GM12878 (cell line): ENCODE results near the gene ETS1.

Experiments used
- CTCF ChIP-seq, 3 experiments: IDR thresholded peaks in 2 of 3; conservative IDR thresholded peaks in 1 of 3; 2 replicates each; pipeline ENCODE4 v1.5.1; 2011; ENCODE audit warnings: low read depth in 3 of 3, low read length in 3 of 3, mild to moderate bottlenecking in 3 of 3, control low read depth in 2 of 3, moderate library complexity in 2 of 3, inconsistent platforms in 1 of 3, mixed read lengths in 1 of 3; ENCODE audit not compliant: control insufficient read depth in 2 of 3, insufficient read depth in 1 of 3; ENCODE audit errors: extremely low read depth in 1 of 3
- ETV6 ChIP-seq, 2 experiments: fragments of 450-650 bp in 1 of 2; IDR thresholded peaks in 1 of 2; conservative IDR thresholded peaks in 1 of 2; 2 replicates each; pipeline ENCODE4 v1.6.1; 2014; ENCODE audit warnings: antibody characterized with exemption in 1 of 2, borderline replicate concordance in 1 of 2, low read depth in 1 of 2, mild to moderate bottlenecking in 1 of 2, moderate library complexity in 1 of 2
- IRF5 ChIP-seq: fragments of 450-650 bp; IDR thresholded peaks from 2 replicates; pipeline ENCODE4 v1.6.1; 2017; ENCODE audit warnings: borderline replicate concordance
- JUND ChIP-seq: IDR thresholded peaks from 2 replicates; pipeline ENCODE4 v1.6.1; 2012; ENCODE audit warnings: low read depth, mild to moderate bottlenecking, low read length, improper control_type of control experiment, moderate library complexity
- MYC ChIP-seq: IDR thresholded peaks from 2 replicates; pipeline ENCODE4 v1.6.1; 2011; ENCODE audit warnings: mild to moderate bottlenecking, low read length, moderate library complexity, inconsistent platforms; ENCODE audit not compliant: insufficient read depth, insufficient replicate concordance, insufficient read length, severe bottlenecking
- POLR2A ChIP-seq: IDR thresholded peaks from 2 replicates; pipeline ENCODE4 v1.6.1; 2011; ENCODE audit warnings: low read depth, mild to moderate bottlenecking, low read length
- POLR2AphosphoS5 ChIP-seq: IDR thresholded peaks from 2 replicates; pipeline ENCODE4 v1.6.1; 2011; ENCODE audit warnings: mild to moderate bottlenecking, low read length, inconsistent platforms
- SIX5 ChIP-seq: IDR thresholded peaks from 2 replicates; pipeline ENCODE4 v1.6.1; 2011; ENCODE audit warnings: mild to moderate bottlenecking, low read depth, low read length, moderate library complexity; ENCODE audit not compliant: severe bottlenecking
- SUPT20H ChIP-seq: IDR thresholded peaks from 2 replicates; pipeline ENCODE4 v1.6.1; 2011; ENCODE audit warnings: low read depth, mild to moderate bottlenecking, low read length, moderate library complexity, borderline replicate concordance; ENCODE audit not compliant: control insufficient read depth
- TARDBP ChIP-seq: IDR thresholded peaks from 2 replicates; pipeline ENCODE4 v1.6.1; 2016; ENCODE audit warnings: borderline replicate concordance
- YY1 ChIP-seq: IDR thresholded peaks from 2 replicates; pipeline ENCODE4 v1.6.1; 2011; ENCODE audit warnings: low read depth, mild to moderate bottlenecking, low read length
- ZBTB11 ChIP-seq: fragments of 450-650 bp; formaldehyde crosslinking; IDR thresholded peaks from 2 replicates; pipeline ENCODE4 v1.5.0; 2022; ENCODE audit warnings: mild to moderate bottlenecking, missing genetic modification characterization

- no peak for TF ChIP-seq CTCF (IDR thresholded peaks at IDR 0.05 in 2 of 3, conservative IDR thresholded peaks at IDR 0.05 in 1 of 3; ENCODE audit: control insufficient read depth in 2 of 3, extremely low read depth in 1 of 3, insufficient read depth in 1 of 3, low read depth in 3 of 3, low read length in 3 of 3)
- TF ChIP-seq ETV6 (conservative IDR thresholded peaks at IDR 0.05 in 1 of 2, IDR thresholded peaks at IDR 0.05 in 1 of 2; ENCODE audit: borderline replicate concordance in 1 of 2, low read depth in 1 of 2): no peak
- TF ChIP-seq IRF5: no peak
- no peak for TF ChIP-seq JUND
- no peak for TF ChIP-seq MYC
- TF ChIP-seq POLR2AphosphoS5: no peak
- TF ChIP-seq TARDBP: no peak
- TF ChIP-seq YY1: no peak
- no peak for TF ChIP-seq SIX5
- no peak for TF ChIP-seq POLR2A
- no peak for TF ChIP-seq SUPT20H
- TF ChIP-seq ZBTB11: no peak
These were observed 81.0 kb downstream of the ETS1 start for GRCh38 chr11:128506356-128506755.
